ENCODE data around the gene KLHL8.

Gene KLHL8

DNA sequence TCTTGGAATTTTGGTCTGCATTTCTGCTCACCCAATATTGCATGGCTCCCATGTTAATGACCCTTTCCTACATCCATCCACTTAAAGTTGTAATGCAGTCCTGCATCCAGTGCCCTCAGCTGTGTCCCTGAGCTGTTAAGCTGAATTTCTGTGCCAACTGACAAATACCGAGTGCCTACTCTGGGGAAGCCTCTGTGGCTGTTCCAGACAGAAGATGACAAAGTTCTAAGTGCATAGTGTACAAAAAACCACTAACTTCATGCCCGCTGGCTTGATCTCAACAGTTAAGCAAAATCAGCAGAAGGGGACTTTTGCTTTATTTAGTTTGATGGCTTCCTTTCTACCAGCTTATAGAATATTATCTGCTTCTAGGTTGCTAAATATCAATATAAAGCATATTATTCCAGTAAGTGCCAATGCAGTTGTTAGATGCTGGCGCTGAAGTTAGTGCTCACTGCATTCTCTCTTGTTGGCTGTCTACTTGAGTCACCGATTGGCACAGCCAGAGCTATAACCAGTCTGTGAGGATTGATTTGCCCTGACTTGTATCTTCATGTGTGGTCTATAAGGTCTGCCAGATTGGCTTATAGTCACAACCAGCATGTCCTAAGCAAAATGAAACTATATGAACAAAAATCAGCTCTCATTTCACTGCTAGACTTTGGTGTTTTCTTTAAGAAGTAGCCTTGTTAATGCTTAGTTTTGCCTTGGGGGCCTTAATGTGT, 98.9 kb downstream of the KLHL8 start:
- peak; percentile 30 for DNase-seq (ENCODE audit: low read depth)

DNA sequence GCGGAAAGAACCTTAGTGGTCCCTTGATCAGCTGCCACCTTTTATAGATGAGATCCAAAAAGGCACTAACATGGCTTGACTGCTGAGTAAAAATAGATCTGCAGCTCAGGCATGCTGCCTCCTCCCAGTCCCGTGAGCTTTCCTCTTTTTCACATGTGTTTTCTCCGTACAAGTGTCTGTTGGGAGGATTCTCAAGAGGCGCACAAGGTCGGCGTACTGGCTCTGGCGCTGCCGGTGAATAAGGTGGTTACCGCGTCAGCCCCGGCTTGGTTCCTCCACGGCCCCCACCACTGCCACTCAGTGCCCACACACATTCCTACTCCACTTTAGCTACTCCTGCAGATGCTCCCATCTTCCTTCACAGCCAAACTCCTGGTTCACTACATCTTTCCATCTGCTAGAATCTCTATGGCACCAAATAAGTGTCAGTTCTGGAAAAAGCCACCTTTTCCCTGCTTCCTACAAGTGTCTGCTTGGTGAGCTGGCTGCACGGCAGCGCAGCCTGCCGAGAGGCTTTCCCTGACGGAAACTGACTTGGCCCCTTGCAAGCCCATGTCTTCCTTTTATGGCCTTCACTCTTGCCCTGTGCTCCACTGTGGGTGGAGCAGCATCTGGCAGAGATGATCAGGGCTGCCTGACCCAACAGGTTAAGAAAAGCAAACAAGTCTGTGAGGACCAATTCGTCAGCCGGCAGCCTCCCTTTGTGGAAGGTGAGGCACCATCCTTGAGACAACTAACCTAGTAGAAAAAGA, 99.8 kb downstream of the KLHL8 start:
- peak; percentile 60 for DNase-seq (ENCODE audit: low read depth)

DNA sequence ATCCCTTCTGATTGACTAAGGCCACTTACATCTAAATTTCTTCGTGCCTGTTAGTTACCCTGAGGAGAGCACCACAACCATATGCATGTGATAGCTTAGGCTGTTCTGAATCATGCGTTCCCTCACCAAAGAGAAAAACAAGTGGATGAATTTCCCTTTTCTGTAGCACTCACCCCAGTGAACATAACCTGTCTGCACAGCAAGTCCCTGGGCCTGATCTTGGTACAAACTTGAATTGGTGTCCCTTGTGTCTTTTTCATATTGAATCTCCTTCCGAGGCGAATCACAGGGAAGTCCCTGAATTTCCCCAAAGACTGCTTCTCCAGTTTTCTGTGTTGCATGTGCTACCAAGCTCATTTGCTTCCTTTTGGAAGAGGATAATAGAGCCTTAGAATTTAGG, 100.4 kb downstream of the KLHL8 start:
- DNase-seq (ENCODE audit: low read depth), result no peak

DNA sequence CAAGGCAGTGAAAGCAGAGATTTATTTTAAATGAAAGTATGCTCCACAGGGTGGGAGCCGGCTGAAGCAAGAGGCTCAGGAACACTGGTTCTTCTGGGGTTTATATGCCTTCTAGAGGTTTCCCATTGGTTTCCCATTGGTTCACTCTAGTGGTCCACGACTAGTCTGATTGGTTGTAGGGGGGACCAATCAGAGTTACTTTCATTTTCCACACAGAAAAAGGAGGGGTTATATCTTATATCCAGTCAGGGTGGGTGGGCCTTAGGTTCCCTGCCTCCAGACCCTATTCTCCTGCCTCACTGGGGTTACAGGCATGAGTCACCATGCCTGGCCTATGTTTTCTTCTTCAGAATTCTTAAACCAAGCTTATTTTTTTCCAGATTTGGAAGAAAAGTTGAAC, 101.6 kb downstream of the KLHL8 start:
- DNase-seq (ENCODE audit: low read depth), result peak; percentile 90

DNA sequence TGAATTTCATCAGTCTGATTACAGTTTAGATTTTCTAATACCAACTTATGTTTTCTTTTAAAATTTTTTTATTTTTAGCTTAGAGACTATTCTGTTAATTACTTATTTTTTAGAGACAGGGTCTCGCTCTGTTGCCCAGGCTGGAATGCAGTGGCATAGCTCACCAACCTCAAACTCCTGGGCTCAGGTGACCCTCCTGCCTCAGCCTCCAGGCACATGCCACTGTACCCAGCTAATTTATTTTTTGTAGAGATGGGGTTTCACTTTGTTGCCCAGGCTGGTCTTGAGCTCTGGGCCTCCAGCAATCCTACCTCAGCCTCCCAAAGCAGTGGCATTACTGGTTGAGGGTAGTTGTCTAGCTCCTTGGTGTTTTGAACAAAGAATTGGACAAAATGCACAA, 102.0 kb downstream of the KLHL8 start:
- no peak for DNase-seq (ENCODE audit: low read depth)

DNA sequence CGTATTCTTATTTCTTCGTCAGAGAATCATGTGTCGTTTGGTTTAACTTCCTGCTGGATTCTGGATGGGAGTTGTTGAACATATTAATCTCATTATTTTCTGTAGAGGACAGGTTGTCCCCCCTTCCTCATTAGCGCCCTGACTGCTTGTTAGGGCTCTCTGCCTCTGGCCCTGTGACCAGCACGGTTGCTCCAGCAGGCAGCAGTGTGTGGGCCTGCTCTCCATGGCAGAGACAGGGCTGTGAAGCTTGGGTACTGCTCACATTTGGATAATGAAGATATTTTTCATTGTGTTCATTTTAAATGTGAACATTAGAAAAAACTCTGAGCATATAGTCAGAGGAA, 102.7 kb downstream of the KLHL8 start:
- no peak for DNase-seq (ENCODE audit: low read depth)

DNA sequence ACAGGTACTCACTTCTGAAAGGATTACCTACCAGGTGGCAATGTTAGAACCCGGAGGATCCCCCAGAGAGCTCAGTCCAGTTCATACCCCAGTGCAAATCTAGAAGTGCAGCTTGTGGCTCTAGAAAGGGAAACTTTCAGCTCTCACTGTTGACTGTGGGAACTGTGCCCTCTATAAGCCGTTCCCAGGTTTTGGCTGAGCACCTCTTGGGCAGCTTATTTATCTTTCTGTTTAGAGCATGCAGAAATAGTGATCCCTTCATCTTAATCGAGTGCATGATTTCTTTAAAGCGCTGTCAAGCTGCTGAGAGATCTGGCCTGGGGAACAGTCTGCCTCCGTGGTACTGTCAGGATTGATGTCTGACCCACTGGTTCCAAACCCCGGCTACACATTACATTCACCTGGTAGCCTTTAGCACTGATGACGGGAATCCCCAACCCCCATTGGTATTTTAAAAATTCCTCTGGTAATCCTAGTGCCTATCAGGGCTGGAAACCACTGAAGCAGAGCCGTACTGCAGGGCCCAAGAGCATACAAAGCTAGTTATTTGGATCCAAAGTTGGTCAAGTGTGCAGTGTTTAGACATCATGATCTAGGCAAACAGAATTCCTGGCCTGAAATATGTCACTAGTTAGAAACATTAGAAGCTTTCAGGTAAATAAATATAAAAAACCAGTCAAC, 103.2 kb downstream of the KLHL8 start:
- DNase-seq (ENCODE audit: low read depth), result peak; percentile 51

DNA sequence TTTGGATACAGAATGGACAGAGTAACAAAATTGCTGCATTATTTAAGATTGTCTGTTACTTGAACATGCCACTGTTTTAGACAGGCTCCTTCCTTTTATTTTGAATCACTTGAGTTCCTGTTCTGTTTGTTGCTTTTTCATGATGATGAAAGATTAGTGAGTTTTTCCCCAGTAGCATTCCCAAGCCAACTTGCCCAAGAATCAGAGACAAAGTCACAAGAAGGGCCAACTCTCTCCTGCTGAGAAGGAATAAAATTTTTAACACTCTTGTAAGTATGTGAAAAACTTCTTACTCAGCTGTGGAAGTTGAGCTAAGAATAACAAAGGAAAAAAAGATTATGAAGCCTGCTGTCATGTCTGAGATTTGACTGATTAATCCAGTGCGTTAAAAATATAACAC, 104.2 kb downstream of the KLHL8 start:
- DNase-seq (ENCODE audit: low read depth), result peak; percentile 61

DNA sequence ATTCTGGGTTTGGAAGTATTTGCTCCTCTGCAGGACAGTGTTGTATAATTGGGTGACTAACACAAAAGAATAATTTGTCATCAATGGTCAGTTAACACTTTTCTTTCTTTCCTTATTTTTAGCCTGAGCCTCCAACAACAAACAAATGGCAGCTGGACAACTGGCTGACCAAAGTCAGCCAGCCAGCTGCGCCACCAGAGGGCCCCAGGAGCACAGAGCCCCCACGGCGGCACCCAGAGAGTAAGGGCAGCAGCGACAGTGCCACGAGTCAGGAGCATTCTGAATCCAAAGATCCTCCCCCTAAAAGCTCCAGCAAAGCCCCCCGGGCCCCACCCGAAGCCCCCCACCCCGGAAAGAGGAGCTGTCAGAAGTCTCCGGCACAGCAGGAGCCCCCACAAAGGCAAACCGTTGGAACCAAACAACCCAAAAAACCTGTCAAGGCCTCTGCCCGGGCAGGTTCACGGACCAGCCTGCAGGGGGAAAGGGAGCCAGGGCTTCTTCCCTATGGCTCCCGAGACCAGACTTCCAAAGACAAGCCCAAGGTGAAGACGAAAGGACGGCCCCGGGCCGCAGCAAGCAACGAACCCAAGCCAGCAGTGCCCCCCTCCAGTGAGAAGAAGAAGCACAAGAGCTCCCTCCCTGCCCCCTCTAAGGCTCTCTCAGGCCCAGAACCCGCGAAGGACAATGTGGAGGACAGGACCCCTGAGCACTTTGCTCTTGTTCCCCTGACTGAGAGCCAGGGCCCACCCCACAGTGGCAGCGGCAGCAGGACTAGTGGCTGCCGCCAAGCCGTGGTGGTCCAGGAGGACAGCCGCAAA, 106.0 kb downstream of the KLHL8 start:
- no peak for DNase-seq (ENCODE audit: low read depth)

DNA sequence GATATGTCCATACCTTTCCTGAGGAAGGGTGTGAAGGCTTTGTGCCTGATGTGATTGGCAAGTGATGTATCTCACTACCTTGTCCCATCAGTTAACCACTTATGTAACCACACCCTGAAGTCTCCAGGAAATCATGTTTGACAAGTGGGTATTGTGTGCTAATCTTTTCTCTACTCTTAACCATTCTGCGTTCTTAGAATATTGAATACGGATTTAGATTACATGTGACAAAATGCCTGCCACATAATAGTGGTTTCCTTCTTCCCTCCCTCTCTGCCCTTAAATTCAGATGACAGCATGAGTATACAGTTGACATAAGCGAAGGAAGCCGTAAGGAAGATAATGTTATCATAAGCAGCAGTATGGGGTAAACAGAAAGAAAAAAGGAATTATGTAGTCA, 108.4 kb downstream of the KLHL8 start:
- DNase-seq (ENCODE audit: low read depth), result peak; percentile 29

All from iris pigment epithelial cell (primary cell).